Cardiac fibroblast (primary cell): ENCODE results near the gene IFNGR1.
"Not testable (repeated sequence)": the region's sequence is repeated elsewhere in the genome, so short reads cannot be mapped to it uniquely, and the experiment has no call there.

ENCODE experiments used
- DNase-seq, 2 donors: peaks; one replicate each; pipeline versions ENCODE4 v3.0.0 to v3.0.0-alpha.2; 2010; ENCODE audit warnings: low read depth in 2 of 2
- H3K4me3 ChIP-seq, 2 donors: replicated peaks in 1 of 2; 1 replicate in 1 of 2; 2 replicates in 1 of 2; pipeline ENCODE4 v1.5.1; 2011; ENCODE audit warnings: low read depth in 2 of 2, low read length in 2 of 2, mild to moderate bottlenecking in 2 of 2, moderate library complexity in 1 of 2
- CTCF ChIP-seq: IDR thresholded peaks from one replicate; pipeline ENCODE4 v1.5.1; 2011; ENCODE audit warnings: low read depth, mild to moderate bottlenecking, low read length, inconsistent platforms

IFNGR1 gene

DNA sequence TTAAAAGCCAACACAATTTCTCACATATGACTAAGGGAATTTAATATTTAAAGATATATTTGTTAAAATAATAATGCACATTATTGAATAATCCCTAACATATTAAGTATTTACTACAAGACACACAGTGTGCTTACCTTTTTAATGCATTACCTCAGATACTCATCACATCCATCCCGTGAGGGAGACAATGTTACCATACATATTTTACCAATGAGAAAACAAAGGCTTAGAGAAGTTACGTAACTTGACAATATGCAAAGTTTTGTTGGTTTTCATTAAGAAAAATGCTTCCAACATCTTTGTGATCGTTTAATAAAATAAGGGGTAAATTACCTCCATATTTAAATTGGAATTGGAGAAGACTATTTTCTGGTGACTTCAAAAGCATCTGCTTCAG lies 4.3 kb downstream of the IFNGR1 start:
- no peak overlapping the region for H3K4me3 ChIP-seq
- DNase-seq, result peak in 1 of 2 donors; percentile 60
- no peak for TF ChIP-seq CTCF

- no peak overlapping the region for H3K4me3 ChIP-seq
- no peak for TF ChIP-seq CTCF
- no peak for DNase-seq
These were observed 5.4 kb downstream of the IFNGR1 start for GRCh38 chr6:137213813-137214212.

GRCh38 chr6:137213331-137213740 lies 5.8 kb downstream of the IFNGR1 start:
- DNase-seq, result no peak
- no peak for TF ChIP-seq CTCF
- H3K4me3 ChIP-seq, result no peak overlapping the region

DNA sequence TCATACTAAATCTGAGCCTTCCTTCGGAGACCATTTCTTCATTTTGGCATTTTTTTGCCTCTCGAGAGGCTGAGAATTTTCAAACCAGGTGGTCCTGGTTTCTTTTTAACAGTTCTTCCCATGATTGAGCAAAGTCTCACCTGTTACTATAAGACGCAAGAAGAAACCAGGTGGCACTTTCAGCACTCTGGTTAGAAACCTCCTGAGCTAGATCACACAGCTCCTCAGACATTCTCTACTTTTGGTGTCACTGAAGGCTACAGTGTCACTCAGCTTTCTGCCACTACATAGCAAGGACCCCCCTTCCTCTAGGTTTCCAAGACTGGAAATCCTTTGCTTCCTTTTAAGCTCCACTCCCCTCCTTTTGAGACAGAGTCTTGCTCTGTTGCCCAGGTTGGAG lies 7.3 kb downstream of the IFNGR1 start:
- no peak for TF ChIP-seq CTCF
- no peak overlapping the region for H3K4me3 ChIP-seq
- DNase-seq, result no peak

GRCh38 chr6:137210903-137211302 lies 8.3 kb downstream of the IFNGR1 start:
- no peak overlapping the region for H3K4me3 ChIP-seq
- TF ChIP-seq CTCF, result no peak
- peak; percentile 68 to 82 for DNase-seq

DNA sequence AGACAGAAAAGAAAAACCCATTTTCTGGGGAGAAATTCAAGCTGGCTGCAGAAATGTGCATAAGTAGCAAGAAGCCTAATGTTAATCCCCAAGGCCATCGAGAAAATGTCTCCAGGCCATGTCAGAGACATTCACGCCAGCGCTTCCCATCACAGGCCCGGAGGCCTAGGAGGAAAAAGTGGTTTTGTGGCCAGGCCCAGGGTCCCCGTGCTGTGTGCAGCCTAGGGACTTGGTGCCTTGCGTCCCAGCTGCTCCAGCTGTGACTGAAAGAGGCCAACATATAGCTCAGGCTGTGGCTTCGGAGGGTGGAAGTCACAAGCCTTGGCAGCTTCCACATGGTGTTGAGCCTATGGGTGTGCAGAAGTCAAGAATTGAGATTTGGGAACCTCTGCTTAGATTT lies 10.9 kb downstream of the IFNGR1 start:
- TF ChIP-seq CTCF, result no peak
- DNase-seq, result no peak
- no peak overlapping the region for H3K4me3 ChIP-seq

- not testable (repeated sequence) for H3K4me3 ChIP-seq, DNase-seq
These were observed 11.7 kb downstream of the IFNGR1 start for GRCh38 chr6:137207457-137207856.

DNA sequence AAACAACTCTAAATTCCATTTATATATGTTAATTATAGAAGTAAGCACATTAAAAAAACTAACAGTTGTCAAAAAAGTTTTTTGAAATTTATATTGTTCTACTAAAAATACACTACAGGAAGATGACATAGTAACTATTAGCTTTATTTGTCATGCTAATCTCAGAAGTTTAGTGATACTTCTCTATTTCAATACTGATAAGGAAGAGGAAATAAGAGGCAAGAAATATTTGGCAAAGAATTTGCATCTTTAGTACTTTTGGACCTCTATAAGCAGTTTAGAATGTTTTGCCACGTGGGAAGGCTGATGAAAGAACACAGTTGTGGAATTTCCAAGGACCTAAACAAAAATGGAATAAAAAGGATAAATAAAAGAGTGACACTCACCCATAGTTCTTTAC lies 12.6 kb downstream of the IFNGR1 start:
- DNase-seq, result peak in 1 of 2 donors; percentile 37
- no peak for TF ChIP-seq CTCF
- H3K4me3 ChIP-seq, result no peak overlapping the region
